Heart right ventricle (tissue), 16 donors: ENCODE results near the gene INPP4B. TPM values are rescaled to one million over a fixed set of nuclear protein-coding genes. Genes with fewer than 3 reads are reported as not detected.

ENCODE experiments used
- ATAC-seq, 8 donors: fragments of 200-7000 bp; cut with Tn5 transposase; one replicate each; pipeline ENCODE4 v1.9.1; 2020; ENCODE audit warnings: mild to moderate bottlenecking in 8 of 8, moderate library complexity in 8 of 8, moderate number of reproducible peaks in 1 of 8
- DNase-seq, 2 donors: peaks; one replicate each; pipeline ENCODE4 v3.0.0-alpha.2; 2020
- H3K27ac ChIP-seq, 10 donors: fragments of 200-600 bp; sonication (generic) in 2 of 10; one replicate each; pipeline versions ENCODE4 v1.5.0 to v1.8.0; 2020 to 2022; ENCODE audit warnings: mild to moderate bottlenecking in 3 of 10
- H3K27me3 ChIP-seq, 7 donors: fragments of 200-600 bp; one replicate each; pipeline ENCODE4 v1.8.0; 2021 to 2022; ENCODE audit warnings: mild to moderate bottlenecking in 2 of 7
- H3K36me3 ChIP-seq, 9 donors: fragments of 200-600 bp; sonication (generic) in 1 of 9; one replicate each; pipeline versions ENCODE4 v1.5.0 to v1.8.0; 2020 to 2022; ENCODE audit warnings: mild to moderate bottlenecking in 2 of 9
- H3K4me1 ChIP-seq, 9 donors: fragments of 200-600 bp; sonication (generic) in 1 of 9; one replicate each; pipeline versions ENCODE4 v1.5.0 to v1.8.0; 2020 to 2022; ENCODE audit warnings: mild to moderate bottlenecking in 4 of 9
- H3K4me3 ChIP-seq, 10 donors: fragments of 200-600 bp; sonication (generic) in 2 of 10; one replicate each; pipeline versions ENCODE4 v1.5.0 to v1.8.0; 2020 to 2022; ENCODE audit warnings: mild to moderate bottlenecking in 7 of 10, moderate library complexity in 2 of 10
- H3K9me3 ChIP-seq, 11 donors: fragments of 200-600 bp in 10 of 11; sonication (generic) in 2 of 11; one replicate each; pipeline versions ENCODE4 v1.5.0 to v1.8.0; 2013 to 2022; ENCODE audit warnings: mild to moderate bottlenecking in 2 of 11, control low read depth in 1 of 11, moderate library complexity in 1 of 11
- CTCF ChIP-seq, 9 donors: fragments of 200-600 bp; sonication (generic) in 2 of 9; IDR thresholded peaks; one replicate each; pipeline versions ENCODE4 v1.5.0 to v1.8.0; 2021 to 2022; ENCODE audit warnings: antibody characterized with exemption in 9 of 9, mild to moderate bottlenecking in 5 of 9, moderate library complexity in 1 of 9
- WGBS, 2 donors: extraction: QIAGEN DNeasy Blood & Tissue Kit; methylation state at CpG; one replicate each; pipeline ENCODE4 v1.1.7; 2013; ENCODE audit warnings: inconsistent platforms in 1 of 2; 5-methylcytosine and 5-hydroxymethylcytosine counted together
- intact Hi-C, 10 donors: fragments of 100-400 bp; cut with DNase I; formaldehyde crosslinking; loops; one replicate each; pipeline versions ENCODE4 v1.11.1 to v1.14.2; 2022
- polyA plus RNA-seq, 2 donors: library from polyadenylated mRNA; stranded (reverse); fragments of 200-250 nt; gene quantifications; one replicate each; pipeline ENCODE4 v1.2.3, GENCODE V29; 2013
- total RNA-seq, 10 donors: library from RNA; stranded (reverse); fragmentation: NEBNext Ultra II Directional in 3 of 10; extraction: Animal tissue kit (Norgen Biotek cat#: 25700) in 3 of 10; gene quantifications; one replicate each; pipeline versions ENCODE4 v1.2.1 to v1.2.4, GENCODE V29; 2021 to 2023
- donor health status: Arrhythmogenic right ventricular cardiomyopathy.
- donor health status: ischemic (EF 13 %, LVEDD 7.1; RV severe dilation, severe dysfunction).
- donor health status: healthy with polysubstance abuse.
- donor health status: DM: no; HTN: yes; CAD: no.
- donor health status: DM: no; HTN: no; CAD: no.
- donor health status: ischemic (EF 25% LVEDD 6.9; RV normal size, moderate dysfunction).
- donor health status: ischemic (EF 25% LVEDD 5.7; RV mildly dilated, moderate dysfunction).
- donor health status: healthy.
- donor health status: DM: yes; HTN: yes; CAD: no.
- donor health status: Ischemic cardiomyopathy.
- donor health status: ischemic (EF 35%, LVEDD 5.7; RV mildly dilated, moderate dysfunction).
- donor health status: nonischemic (EF 11% LVEDD 7.7; RV severe dilation, severe dysfunction).
- donor health status: DM: yes; HTN: yes; CAD: no.
- donor health status: PGD.
- donor health status: ischemic (EF 29% LVEDD 5.4; RV normal size, mild dysfunction).
- donor health status: nonischemic (EF 23%, LVEDD 6.1; RV moderate dilation, normal function).

The INPP4B gene
- total and polyA plus RNA-seq, 12 donors, result 3.7 to 100.0 (median 39.1) TPM

DNA sequence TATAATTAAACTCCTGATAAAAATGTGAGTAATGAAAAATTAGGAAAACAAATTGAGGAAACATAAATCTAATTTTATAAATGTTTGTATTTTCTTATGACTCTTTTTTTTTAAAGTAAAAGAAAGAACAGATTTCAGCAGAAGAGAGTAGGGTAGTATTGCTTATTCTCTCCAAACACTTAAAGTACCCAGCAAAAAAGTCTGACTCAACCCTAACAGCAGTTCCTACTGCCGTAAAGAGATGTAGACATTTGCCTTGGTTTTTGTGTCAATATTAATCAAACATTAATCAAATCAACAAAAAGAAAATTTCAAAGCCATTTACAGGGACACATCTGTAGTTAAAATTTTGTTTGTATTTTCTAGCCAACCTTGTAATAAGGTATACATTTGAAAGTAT, 701.3 kb downstream of the INPP4B start:
- DNase-seq (no peak), ATAC-seq (no peak)
- no peaks in the 10 kb centered on the region for H3K27me3 ChIP-seq
- H3K4me1 ChIP-seq, result no peaks in the 10 kb centered on the region
- 97 to 100% methylated on average over 1 of the region's 1 CpG for WGBS, 2 donors
- intact Hi-C loops, result no loop called here
- TF ChIP-seq CTCF (IDR thresholded peaks at IDR 0.05), result no peak
- H3K27ac ChIP-seq, result no peak overlapping the region
- no peak overlapping the region for H3K4me3 ChIP-seq
- peaks cover 0 to 16% (median 0%) of the 10 kb centered on the region in 9 donors for H3K36me3 ChIP-seq
- H3K9me3 ChIP-seq, result no peaks in the 10 kb centered on the region

DNA sequence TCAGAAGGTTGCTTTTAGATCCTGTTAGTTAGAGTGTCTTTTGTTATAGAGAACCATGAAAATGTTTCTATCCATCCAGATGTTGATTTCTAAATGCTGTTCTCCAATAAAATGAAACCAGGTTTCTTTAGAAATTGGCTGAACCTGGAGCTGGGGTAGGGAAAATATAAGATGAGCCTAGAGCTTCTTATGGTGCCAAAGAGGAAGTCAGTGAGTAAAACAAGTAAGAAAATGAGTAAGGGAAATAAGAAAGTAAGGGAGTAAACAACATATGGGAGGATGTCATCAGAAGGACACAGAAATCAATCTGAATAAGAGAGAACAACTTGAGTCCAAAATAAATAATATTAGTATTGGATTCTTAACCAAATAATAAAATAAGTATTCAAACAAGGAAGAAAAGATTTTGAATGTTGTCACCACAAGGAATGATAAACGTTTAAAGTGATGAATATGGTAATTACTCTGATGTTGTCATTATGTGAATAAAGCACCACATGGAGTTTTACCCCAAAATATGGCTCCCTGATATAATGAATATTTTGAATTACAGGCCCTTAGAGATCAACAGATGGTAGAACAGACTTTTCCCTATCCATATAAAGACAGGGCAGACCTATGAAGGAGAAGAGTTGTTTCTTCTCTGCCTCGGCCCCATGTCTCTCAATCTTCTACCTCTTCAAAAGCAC, 703.6 kb downstream of the INPP4B start:
- TF ChIP-seq CTCF (IDR thresholded peaks at IDR 0.05), result no peak
- no peak overlapping the region for H3K4me3 ChIP-seq
- no peak for ATAC-seq
- H3K27ac ChIP-seq, result no peak overlapping the region
- intact Hi-C loops, result no loop called here
- H3K9me3 ChIP-seq, result no peaks in the 10 kb centered on the region
- WGBS, 2 donors, result 78 to 82% methylated on average over 2 of the region's 2 CpGs
- H3K36me3 ChIP-seq, result peaks cover 0 to 17% (median 0%) of the 10 kb centered on the region in 9 donors
- H3K4me1 ChIP-seq, result no peaks in the 10 kb centered on the region
- H3K27me3 ChIP-seq, result no peaks in the 10 kb centered on the region
- no peak for DNase-seq

GRCh38 chr4:142141224-142141623, 704.9 kb downstream of the INPP4B start:
- TF ChIP-seq CTCF (IDR thresholded peaks at IDR 0.05), result no peak
- 72 to 74% methylated on average over 2 of the region's 2 CpGs for WGBS, 2 donors
- Histone ChIP-seq H3K36me3 (peaks cover 0 to 17% (median 0%) of the 10 kb centered on the region in 9 donors), H3K27ac (no peak overlapping the region), H3K9me3 (no peaks in the 10 kb centered on the region), H3K27me3 (no peaks in the 10 kb centered on the region), H3K4me3 (no peak overlapping the region), H3K4me1 (no peaks in the 10 kb centered on the region)
- ATAC-seq (no peak), DNase-seq (no peak)
- intact Hi-C loops, result no loop called here

DNA sequence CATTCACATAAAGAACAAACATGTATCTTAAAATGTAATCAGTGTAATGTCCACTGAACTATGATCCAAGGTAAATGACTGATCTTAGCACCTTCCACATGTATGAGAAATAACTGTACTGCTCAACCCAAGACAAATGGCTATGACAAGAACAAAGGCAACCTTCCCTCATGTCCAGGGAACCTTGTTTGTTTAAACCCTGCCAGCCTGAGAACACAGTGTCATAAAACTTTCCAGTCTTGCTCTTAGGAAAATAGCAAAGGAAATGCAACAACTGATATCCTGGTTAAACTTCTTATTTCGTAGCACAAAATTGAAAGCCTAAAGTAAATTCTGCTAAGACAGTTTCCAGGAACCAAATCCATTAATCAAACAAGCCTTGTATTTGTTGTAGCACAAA, 715.4 kb downstream of the INPP4B start:
- WGBS, 2 donors, result 58 to 78% methylated on average over 1 of the region's 1 CpG
- intact Hi-C loops, result no loop called here
- TF ChIP-seq CTCF (IDR thresholded peaks at IDR 0.05), result no peak
- Histone ChIP-seq H3K27me3 (no peaks in the 10 kb centered on the region), H3K27ac (no peak overlapping the region), H3K36me3 (peaks cover 0 to under 1% (median 0%) of the 10 kb centered on the region in 9 donors), H3K9me3 (no peaks in the 10 kb centered on the region), H3K4me3 (no peak overlapping the region), H3K4me1 (peaks cover 4 to 41% (median 14%) of the 10 kb centered on the region in 9 donors)
- DNase-seq (no peak), ATAC-seq (no peak)
